GM21515 (cell line): ENCODE data around the gene SPTBN1.
"Not testable (repeated sequence)": the region's sequence is repeated elsewhere in the genome, so short reads cannot be mapped to it uniquely, and the experiment has no call there.

Experiments used
- ATAC-seq: cut with Tn5 transposase; IDR thresholded peaks from one replicate; pipeline ENCODE4 v1.9.1; 2021; ENCODE audit not compliant: unreplicated experiment

Gene SPTBN1

GRCh38 chr2:54524226-54524991, 68.3 kb downstream of the SPTBN1 start:
- ATAC-seq, result no peak

- no peak for ATAC-seq
These were observed 69.2 kb downstream of the SPTBN1 start for GRCh38 chr2:54525321-54525720.

- ATAC-seq, result no peak
These were observed 70.2 kb downstream of the SPTBN1 start for GRCh38 chr2:54526226-54526879.

GRCh38 chr2:54528311-54528955, 72.3 kb downstream of the SPTBN1 start:
- no peak for ATAC-seq

GRCh38 chr2:54529518-54529917, 73.4 kb downstream of the SPTBN1 start:
- ATAC-seq, result not testable (repeated sequence)

GRCh38 chr2:54529935-54530334, 73.8 kb downstream of the SPTBN1 start:
- no peak for ATAC-seq

GRCh38 chr2:54531558-54531957, 75.4 kb downstream of the SPTBN1 start:
- ATAC-seq, result no peak

- ATAC-seq, result no peak
These were observed 78.1 kb downstream of the SPTBN1 start for GRCh38 chr2:54534221-54534620.

- ATAC-seq, result no peak
These were observed 78.5 kb downstream of the SPTBN1 start for GRCh38 chr2:54534625-54535024.

GRCh38 chr2:54535599-54536195, 79.6 kb downstream of the SPTBN1 start:
- ATAC-seq, result no peak

GRCh38 chr2:54536720-54537119, 80.6 kb downstream of the SPTBN1 start:
- no peak for ATAC-seq

GRCh38 chr2:54538537-54538936, 82.4 kb downstream of the SPTBN1 start:
- no peak for ATAC-seq

GRCh38 chr2:54539683-54540082, 83.6 kb downstream of the SPTBN1 start:
- ATAC-seq, result no peak

- ATAC-seq, result no peak
These were observed 84.1 kb downstream of the SPTBN1 start for GRCh38 chr2:54540194-54540593.

GRCh38 chr2:54541995-54542394, 85.9 kb downstream of the SPTBN1 start:
- no peak for ATAC-seq

- no peak for ATAC-seq
These were observed 87.7 kb downstream of the SPTBN1 start for GRCh38 chr2:54543733-54544396.

- ATAC-seq, result no peak
These were observed 89.7 kb downstream of the SPTBN1 start for GRCh38 chr2:54545702-54546450.

- no peak for ATAC-seq
These were observed 90.4 kb downstream of the SPTBN1 start for GRCh38 chr2:54546518-54546917.

- no peak for ATAC-seq
These were observed 91.0 kb downstream of the SPTBN1 start for GRCh38 chr2:54546923-54547720.

GRCh38 chr2:54549430-54549829, 93.3 kb downstream of the SPTBN1 start:
- no peak for ATAC-seq
